GM12891 (cell line): ENCODE measurements around the gene MYEOV.

Experiments
- PAX5 ChIP-seq: IDR thresholded peaks from 2 replicates; pipeline ENCODE4 v1.6.1; 2011; ENCODE audit warnings: low read length, moderate library complexity, mild to moderate bottlenecking; ENCODE audit not compliant: insufficient read depth, severe bottlenecking
- POLR2A ChIP-seq: IDR thresholded peaks from 2 replicates; pipeline ENCODE4 v1.6.1; 2011; ENCODE audit warnings: low read depth, low read length, control low read depth
- POLR2AphosphoS5 ChIP-seq: IDR thresholded peaks from 2 replicates; pipeline ENCODE4 v1.6.1; 2011; ENCODE audit warnings: low read depth, low read length, control low read depth
- POU2F2 ChIP-seq: IDR thresholded peaks from 2 replicates; pipeline ENCODE4 v1.6.1; 2011; ENCODE audit warnings: low read depth, mild to moderate bottlenecking, control low read depth, low read length, moderate library complexity
- SPI1 ChIP-seq: IDR thresholded peaks from 2 replicates; pipeline ENCODE4 v1.6.1; 2011; ENCODE audit warnings: low read depth, low read length, control low read depth
- TAF1 ChIP-seq: IDR thresholded peaks from 2 replicates; pipeline ENCODE4 v1.6.1; 2011; ENCODE audit warnings: low read depth, low read length, control low read depth

GRCh38 chr11:69339041-69339733 is 45.2 kb downstream of the MYEOV start:
- TF ChIP-seq POU2F2, result no peak
- no peak for TF ChIP-seq POLR2AphosphoS5
- TF ChIP-seq POLR2A, result no peak
- TF ChIP-seq TAF1, result no peak
- no peak for TF ChIP-seq SPI1
- TF ChIP-seq PAX5, result no peak
